K562 treated with DMSO at 1 percent for 4 hours (cell line): ENCODE results near the gene LINC00632. TPM values are rescaled to one million over a fixed set of nuclear protein-coding genes. Genes with fewer than 3 reads are reported as not detected.

ENCODE experiments used
- total RNA-seq: library from RNA; unstranded; fragments of 300-600 nt; gene quantifications from 2 replicates; pipeline ENCODE4 v1.2.3, GENCODE V29; 2022; ENCODE audit not compliant: insufficient read depth

LINC00632 gene
- total RNA-seq = not detected in 2 replicates

GRCh38 chrX:140709421-140709846, at the start of gene LINC00632:
Gene LINC00632 (plus strand): TSS chrX:140709759.

Other genes starting within 250 kb of the LINC00632 start
- gene SOX3, start 204.7 kb upstream of the LINC00632 start, total RNA-seq = not detected in 2 replicates